Measurements from ENCODE around the gene LOXHD1.

The LOXHD1 gene

GRCh38 chr18:46474487-46475389 lies 182.3 kb downstream of the LOXHD1 start:
- no peak for DNase-seq

GRCh38 chr18:46471809-46472498 lies 185.1 kb downstream of the LOXHD1 start:
- DNase-seq, result no peak

- DNase-seq, result no peak
Observed at GRCh38 chr18:46470714-46471113, 186.3 kb downstream of the LOXHD1 start.

- no peak for DNase-seq
Observed at GRCh38 chr18:46469186-46469915, 187.7 kb downstream of the LOXHD1 start.

- DNase-seq, result no peak
Observed at GRCh38 chr18:46468426-46469180, 188.4 kb downstream of the LOXHD1 start.

- DNase-seq, result no peak
Observed at GRCh38 chr18:46466234-46467160, 190.5 kb downstream of the LOXHD1 start.

- no peak for DNase-seq
Observed at GRCh38 chr18:46464926-46465655, 191.9 kb downstream of the LOXHD1 start.

GRCh38 chr18:46462523-46462922 lies 194.5 kb downstream of the LOXHD1 start:
- no peak for DNase-seq

- no peak for DNase-seq
Observed at GRCh38 chr18:46461993-46462392, 195.0 kb downstream of the LOXHD1 start.

GRCh38 chr18:46460754-46461153 lies 196.3 kb downstream of the LOXHD1 start:
- DNase-seq, result no peak

GRCh38 chr18:46459789-46460455 lies 197.1 kb downstream of the LOXHD1 start:
- no peak for DNase-seq

GRCh38 chr18:46458472-46458871 lies 198.5 kb downstream of the LOXHD1 start:
- DNase-seq, result no peak

GRCh38 chr18:46456691-46457090 lies 200.3 kb downstream of the LOXHD1 start:
- DNase-seq, result no peak

GRCh38 chr18:46452820-46453219 lies 204.2 kb downstream of the LOXHD1 start:
- no peak for DNase-seq

GRCh38 chr18:46449499-46449898 lies 207.5 kb downstream of the LOXHD1 start:
- DNase-seq, result no peak

GRCh38 chr18:46449033-46449432 lies 208.0 kb downstream of the LOXHD1 start:
- DNase-seq, result no peak

GRCh38 chr18:46448347-46448746 lies 208.7 kb downstream of the LOXHD1 start:
- DNase-seq, result no peak

GRCh38 chr18:46447792-46448191 lies 209.2 kb downstream of the LOXHD1 start:
- no peak for DNase-seq

- DNase-seq, result no peak
Observed at GRCh38 chr18:46447323-46447722, 209.7 kb downstream of the LOXHD1 start.

Data from central memory CD4-positive, alpha-beta T cell (primary cell).